Epithelial cell of proximal tubule (primary cell): ENCODE results near the gene RNF157. TPM values are rescaled to one million over a fixed set of nuclear protein-coding genes. Genes with fewer than 3 reads are reported as not detected.

Source experiments
- DNase-seq: peaks from one replicate; pipeline ENCODE4 v3.0.0-alpha.2; 2011; ENCODE audit warnings: low read depth
- H3K4me3 ChIP-seq: 2 replicates; pipeline ENCODE4 v1.5.1; 2011; ENCODE audit warnings: low read depth, mild to moderate bottlenecking, low read length
- CTCF ChIP-seq: conservative IDR thresholded peaks from 2 replicates; pipeline ENCODE4 v1.5.1; 2012; ENCODE audit warnings: low read depth, mild to moderate bottlenecking, low read length
- total RNA-seq: library from RNA; depleted of rRNA; stranded (reverse); fragments of >200 nt; gene quantifications from 2 replicates; pipeline ENCODE4 v1.2.3, GENCODE V29; 2015

RNF157 gene
- total RNA-seq, 1 donor from 2014 or later = 10.0 TPM

DNA sequence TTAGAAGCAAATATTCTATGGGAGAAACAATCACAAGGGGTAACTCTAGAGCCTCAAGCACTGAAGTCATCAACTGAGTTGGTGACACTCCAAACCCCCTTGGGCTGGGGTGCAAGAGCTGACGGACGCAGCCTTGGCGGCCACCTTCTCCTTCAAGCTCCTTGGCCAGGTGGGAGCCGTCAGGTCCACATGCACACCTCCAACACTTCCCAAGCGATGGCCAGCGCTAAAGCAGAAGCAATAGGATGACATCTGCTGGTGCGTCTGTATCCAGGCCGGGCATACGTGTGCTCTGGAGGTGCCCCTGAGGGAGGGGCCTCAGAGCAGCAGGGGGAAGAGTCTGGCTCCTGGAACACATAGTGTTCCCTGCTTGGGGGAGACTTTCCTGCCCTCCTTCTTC, 87.1 kb downstream of the RNF157 start:
- H3K4me3 ChIP-seq = no peak overlapping the region
- DNase-seq = no peak
- no peak for TF ChIP-seq CTCF

DNA sequence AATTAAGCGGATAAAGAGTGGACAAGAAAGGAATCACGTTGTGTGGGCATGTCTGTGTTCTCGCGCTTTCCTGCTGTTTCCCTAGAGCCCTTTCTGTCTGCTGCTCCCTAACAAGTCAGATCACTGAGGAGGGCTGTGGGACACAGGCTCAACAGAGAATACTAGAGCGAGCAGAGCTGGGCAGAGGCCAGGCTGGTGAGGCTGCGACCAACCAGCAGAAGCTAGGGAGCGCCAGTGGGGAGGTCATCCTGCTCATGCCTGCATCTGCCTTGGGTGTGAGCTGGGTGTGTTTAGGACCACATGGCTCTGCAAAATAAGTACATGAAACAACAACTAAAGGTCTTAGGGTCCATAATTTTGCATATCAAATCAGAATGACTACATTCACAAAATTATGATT, 87.7 kb downstream of the RNF157 start:
- DNase-seq = no peak
- no peak for TF ChIP-seq CTCF
- no peak overlapping the region for H3K4me3 ChIP-seq

GRCh38 chr17:76151896-76152454, 88.3 kb downstream of the RNF157 start:
- H3K4me3 ChIP-seq = no peak overlapping the region
- no peak for DNase-seq
- no peak for TF ChIP-seq CTCF

GRCh38 chr17:76150712-76151622, 89.3 kb downstream of the RNF157 start:
- DNase-seq = no peak
- TF ChIP-seq CTCF = no peak
- H3K4me3 ChIP-seq = no peak overlapping the region

DNA sequence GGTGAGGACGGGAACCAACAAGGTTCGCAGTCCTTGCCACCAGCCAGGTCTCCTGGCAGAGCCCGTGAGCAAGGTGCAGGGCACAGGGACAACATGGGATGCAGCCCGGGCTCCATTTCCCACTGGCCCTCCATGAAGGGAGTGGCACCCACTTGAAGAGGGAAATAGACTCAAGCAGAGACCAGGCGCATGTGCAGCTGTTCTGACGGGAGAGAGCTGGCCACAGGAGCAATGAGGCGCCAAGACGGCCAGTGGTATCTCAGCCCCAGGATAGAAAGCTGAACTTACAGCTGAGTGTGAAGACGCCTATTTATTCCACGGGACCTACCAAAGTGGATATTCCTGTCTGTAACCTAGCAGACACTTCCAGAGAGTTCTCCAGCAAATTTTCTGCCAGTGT, 91.1 kb downstream of the RNF157 start:
- TF ChIP-seq CTCF = no peak
- H3K4me3 ChIP-seq = no peak overlapping the region
- DNase-seq = no peak

GRCh38 chr17:76148015-76148326, 92.3 kb downstream of the RNF157 start:
- H3K4me3 ChIP-seq = no peak overlapping the region
- DNase-seq = no peak
- no peak for TF ChIP-seq CTCF
